ENCODE results near the gene CD80.

CD80 gene

GRCh38 chr3:119492128-119492527 is 67.3 kb downstream of the CD80 start:
- DNase-seq: no peak

GRCh38 chr3:119490153-119490552 is 69.3 kb downstream of the CD80 start:
- DNase-seq: no peak

GRCh38 chr3:119485563-119485962 is 73.9 kb downstream of the CD80 start:
- DNase-seq: no peak

DNA sequence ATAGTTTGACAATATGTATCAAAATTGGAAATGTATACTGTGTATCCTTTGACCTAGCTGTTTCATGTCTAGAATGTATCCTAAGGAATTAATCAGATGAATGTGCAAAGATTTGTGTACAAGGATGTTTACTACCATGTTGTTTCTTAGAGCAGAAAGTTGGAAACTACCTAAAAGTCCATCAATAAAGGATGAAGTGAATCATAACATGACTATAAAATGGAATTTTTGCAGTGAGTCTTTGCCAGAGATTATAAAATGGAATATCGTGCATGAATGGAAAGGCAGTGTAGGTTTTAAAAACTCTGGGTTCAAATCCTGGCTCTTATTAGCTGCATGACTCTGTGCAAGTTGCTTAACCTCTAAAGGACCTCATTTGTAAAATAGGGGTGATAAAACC is 76.3 kb downstream of the CD80 start:
- DNase-seq: no peak

- DNase-seq: no peak
Measured at GRCh38 chr3:119481079-119481478, 78.3 kb downstream of the CD80 start.

Data from NCI-H226 (cell line).